Measurements from ENCODE around the gene TMEM74B.

The TMEM74B gene

GRCh38 chr20:1178623-1179022 is 6.2 kb downstream of the TMEM74B start:
- Histone ChIP-seq H3K4me3 (ENCODE audit: low read depth, low read length) (no peak overlapping the region), H3K9me3 (ENCODE audit: severe bottlenecking) (no peaks in the 10 kb centered on the region), H3K36me3 (no peaks in the 10 kb centered on the region; the same call in 1 of the 2 replicates), H3K27me3 (ENCODE audit: insufficient read depth, low read depth, severe bottlenecking) (peaks cover under 1% of the 10 kb centered on the region), H3K27ac (no peak overlapping the region)
- DNase-seq = no peak
- no peak for TF ChIP-seq CTCF (IDR thresholded peaks at IDR 0.05; ENCODE audit: low read depth, low read length)

GRCh38 chr20:1178103-1178502 is 6.7 kb downstream of the TMEM74B start:
- no peak overlapping the region for H3K27ac ChIP-seq
- H3K36me3 ChIP-seq = no peaks in the 10 kb centered on the region; the same call in 1 of the 2 replicates
- no peak for TF ChIP-seq CTCF (IDR thresholded peaks at IDR 0.05; ENCODE audit: low read depth, low read length)
- H3K4me3 ChIP-seq (ENCODE audit: low read depth, low read length) = no peak overlapping the region
- no peaks in the 10 kb centered on the region for H3K9me3 ChIP-seq (ENCODE audit: severe bottlenecking)
- no peak for DNase-seq
- no peaks in the 10 kb centered on the region for H3K27me3 ChIP-seq (ENCODE audit: insufficient read depth, low read depth, severe bottlenecking)

GRCh38 chr20:1177680-1178079 is 7.1 kb downstream of the TMEM74B start:
- DNase-seq = peak; percentile 27
- no peaks in the 10 kb centered on the region; the same call in 1 of the 2 replicates for H3K36me3 ChIP-seq
- H3K9me3 ChIP-seq (ENCODE audit: severe bottlenecking) = no peaks in the 10 kb centered on the region
- H3K4me3 ChIP-seq (ENCODE audit: low read depth, low read length) = no peak overlapping the region
- no peaks in the 10 kb centered on the region for H3K27me3 ChIP-seq (ENCODE audit: insufficient read depth, low read depth, severe bottlenecking)
- H3K27ac ChIP-seq = no peak overlapping the region
- TF ChIP-seq CTCF (IDR thresholded peaks at IDR 0.05; ENCODE audit: low read depth, low read length) = peak; percentile 27; the same call in 1 of the 2 replicates

- Histone ChIP-seq H3K4me3 (ENCODE audit: low read depth, low read length) (no peak overlapping the region), H3K9me3 (ENCODE audit: severe bottlenecking) (no peaks in the 10 kb centered on the region), H3K36me3 (peaks cover 11% of the 10 kb centered on the region), H3K27me3 (ENCODE audit: insufficient read depth, low read depth, severe bottlenecking) (no peaks in the 10 kb centered on the region), H3K27ac (no peak overlapping the region)
- no peak for DNase-seq
- no peak for TF ChIP-seq CTCF (IDR thresholded peaks at IDR 0.05; ENCODE audit: low read depth, low read length)
Measured at GRCh38 chr20:1174787-1175186, 10.0 kb downstream of the TMEM74B start.

- H3K27me3 ChIP-seq (ENCODE audit: insufficient read depth, low read depth, severe bottlenecking) = no peaks in the 10 kb centered on the region
- peaks cover 22% of the 10 kb centered on the region for H3K36me3 ChIP-seq
- H3K9me3 ChIP-seq (ENCODE audit: severe bottlenecking) = no peaks in the 10 kb centered on the region
- no peak overlapping the region for H3K27ac ChIP-seq
- peak; percentile 66 for DNase-seq
- H3K4me3 ChIP-seq (ENCODE audit: low read depth, low read length) = no peak overlapping the region
- TF ChIP-seq CTCF (IDR thresholded peaks at IDR 0.05; ENCODE audit: low read depth, low read length) = no peak
Measured at GRCh38 chr20:1173698-1174097, 11.1 kb downstream of the TMEM74B start.

- Histone ChIP-seq H3K4me3 (ENCODE audit: low read depth, low read length) (no peak overlapping the region), H3K27me3 (ENCODE audit: insufficient read depth, low read depth, severe bottlenecking) (no peaks in the 10 kb centered on the region), H3K9me3 (ENCODE audit: severe bottlenecking) (no peaks in the 10 kb centered on the region), H3K36me3 (peaks cover 34% of the 10 kb centered on the region), H3K27ac (no peak overlapping the region)
- TF ChIP-seq CTCF (IDR thresholded peaks at IDR 0.05; ENCODE audit: low read depth, low read length) = no peak
- no peak for DNase-seq
Measured at GRCh38 chr20:1171461-1172093, 13.2 kb downstream of the TMEM74B start.

Data from WERI-Rb-1 (cell line).